GM21447 (cell line): ENCODE measurements around the gene UFSP2.

Experiments used
- ATAC-seq: cut with Tn5 transposase; IDR thresholded peaks from one replicate; pipeline ENCODE4 v1.9.1; 2021; ENCODE audit not compliant: unreplicated experiment

The UFSP2 gene

DNA sequence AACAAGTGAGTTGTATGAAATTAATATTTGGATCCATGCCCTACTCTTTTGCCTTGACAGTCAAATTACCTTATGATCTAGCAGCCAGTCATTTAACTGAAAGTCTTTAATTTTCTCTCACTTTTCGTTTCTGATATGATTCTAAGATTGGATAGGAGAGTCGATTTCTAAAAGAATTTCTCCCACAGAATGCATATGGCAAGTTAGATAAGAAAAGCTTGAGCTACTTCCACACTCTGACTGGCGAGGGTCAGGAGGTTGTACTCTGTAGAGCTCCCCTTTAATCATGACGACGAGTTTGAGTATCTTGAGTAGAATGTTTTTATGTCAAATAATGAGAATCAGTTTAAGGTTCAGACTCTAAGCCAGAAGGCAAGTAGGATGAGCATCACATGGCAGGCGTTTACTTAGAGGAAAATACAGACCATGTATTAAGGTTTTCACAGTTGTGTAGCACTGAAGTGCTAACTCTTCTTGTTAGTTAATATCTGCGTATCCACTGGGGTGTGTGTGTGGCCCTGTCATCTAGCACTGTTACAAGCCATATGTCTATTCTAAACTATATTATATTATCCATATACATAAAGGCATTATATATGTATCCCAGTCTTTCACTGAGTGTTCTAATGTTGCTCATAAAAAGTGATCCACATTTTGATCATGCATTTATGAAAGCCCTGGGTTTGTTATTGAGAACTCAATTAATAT, 67.9 kb downstream of the UFSP2 start:
- ATAC-seq = no peak

- ATAC-seq = no peak
Measured at GRCh38 chr4:185357211-185357610, 68.6 kb downstream of the UFSP2 start.

GRCh38 chr4:185352741-185353140, 73.0 kb downstream of the UFSP2 start:
- ATAC-seq = no peak

DNA sequence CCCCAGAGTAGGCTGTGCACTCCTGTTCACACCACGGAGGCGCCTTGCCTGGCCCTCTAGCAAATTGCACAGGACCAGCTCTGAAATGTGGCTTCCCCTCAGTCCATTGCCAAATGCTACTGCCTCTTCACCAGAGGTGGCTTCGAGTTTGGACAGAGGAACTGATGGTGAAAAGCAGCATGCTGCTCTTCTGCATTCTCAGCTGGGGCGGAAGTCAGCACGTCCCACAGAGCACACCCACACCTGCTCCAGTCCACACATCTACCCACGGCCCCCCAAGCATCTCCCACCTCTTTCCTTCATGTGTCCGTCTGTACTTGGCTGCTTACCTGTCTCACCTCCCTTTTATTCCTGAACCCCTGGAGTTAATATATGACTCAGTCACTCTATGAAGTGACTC, 73.6 kb downstream of the UFSP2 start:
- ATAC-seq = no peak

- ATAC-seq = no peak
Measured at GRCh38 chr4:185351691-185352090, 74.1 kb downstream of the UFSP2 start.
